Measurements from ENCODE around the gene EXOG. TPM values are rescaled to one million over a fixed set of nuclear protein-coding genes. Genes with fewer than 3 reads are reported as not detected.

The EXOG gene
- total RNA-seq, 1 donor from 2014 or later = 18.4 TPM

DNA sequence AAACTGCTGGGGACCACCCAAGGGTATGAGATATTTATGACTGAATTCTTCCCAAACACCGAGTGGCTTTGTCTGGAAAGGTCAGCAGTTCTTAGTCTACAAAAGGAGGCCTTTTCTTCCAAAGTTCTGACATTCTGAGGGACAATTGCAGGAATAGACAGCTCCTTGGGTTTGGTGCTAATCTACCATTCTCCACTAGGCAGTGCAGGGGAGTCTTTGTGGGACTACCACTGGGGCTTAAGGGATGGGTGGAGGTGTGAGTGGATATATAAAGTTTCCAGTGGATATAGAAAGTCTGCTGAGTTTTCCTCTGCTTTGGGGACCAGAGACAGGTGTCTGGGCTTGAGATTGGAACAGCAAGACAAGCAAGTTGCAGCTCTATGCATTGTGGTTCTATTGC lies 62.7 kb downstream of the EXOG start:
- no peak overlapping the region for H3K4me3 Mint-ChIP-seq (ENCODE audit: unreplicated experiment)
- H3K36me3 Mint-ChIP-seq (ENCODE audit: unreplicated experiment) = no peaks in the 10 kb centered on the region
- peaks cover 5% of the 10 kb centered on the region for H3K9me3 Mint-ChIP-seq (ENCODE audit: unreplicated experiment)
- no peak for DNase-seq (ENCODE audit: extremely low spot score, unreplicated experiment)
- H3K4me1 Mint-ChIP-seq (ENCODE audit: unreplicated experiment) = no peaks in the 10 kb centered on the region
- TF ChIP-seq, protein P1, sequence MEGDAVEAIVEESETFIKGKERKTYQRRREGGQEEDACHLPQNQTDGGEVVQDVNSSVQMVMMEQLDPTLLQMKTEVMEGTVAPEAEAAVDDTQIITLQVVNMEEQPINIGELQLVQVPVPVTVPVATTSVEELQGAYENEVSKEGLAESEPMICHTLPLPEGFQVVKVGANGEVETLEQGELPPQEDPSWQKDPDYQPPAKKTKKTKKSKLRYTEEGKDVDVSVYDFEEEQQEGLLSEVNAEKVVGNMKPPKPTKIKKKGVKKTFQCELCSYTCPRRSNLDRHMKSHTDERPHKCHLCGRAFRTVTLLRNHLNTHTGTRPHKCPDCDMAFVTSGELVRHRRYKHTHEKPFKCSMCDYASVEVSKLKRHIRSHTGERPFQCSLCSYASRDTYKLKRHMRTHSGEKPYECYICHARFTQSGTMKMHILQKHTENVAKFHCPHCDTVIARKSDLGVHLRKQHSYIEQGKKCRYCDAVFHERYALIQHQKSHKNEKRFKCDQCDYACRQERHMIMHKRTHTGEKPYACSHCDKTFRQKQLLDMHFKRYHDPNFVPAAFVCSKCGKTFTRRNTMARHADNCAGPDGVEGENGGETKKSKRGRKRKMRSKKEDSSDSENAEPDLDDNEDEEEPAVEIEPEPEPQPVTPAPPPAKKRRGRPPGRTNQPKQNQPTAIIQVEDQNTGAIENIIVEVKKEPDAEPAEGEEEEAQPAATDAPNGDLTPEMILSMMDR (IDR thresholded peaks at IDR 0.05) = no peak
- H3K27ac Mint-ChIP-seq (ENCODE audit: unreplicated experiment) = no peak overlapping the region
- H3K27me3 Mint-ChIP-seq (ENCODE audit: unreplicated experiment) = peaks cover 3% of the 10 kb centered on the region

GRCh38 chr3:38560284-38560683 lies 64.1 kb downstream of the EXOG start:
- H3K27me3 Mint-ChIP-seq (ENCODE audit: unreplicated experiment) = no peaks in the 10 kb centered on the region
- peak; percentile 78 for DNase-seq (ENCODE audit: extremely low spot score, unreplicated experiment)
- H3K36me3 Mint-ChIP-seq (ENCODE audit: unreplicated experiment) = no peaks in the 10 kb centered on the region
- no peaks in the 10 kb centered on the region for H3K4me1 Mint-ChIP-seq (ENCODE audit: unreplicated experiment)
- TF ChIP-seq, protein P1 (IDR thresholded peaks at IDR 0.05) = no peak
- no peak overlapping the region for H3K4me3 Mint-ChIP-seq (ENCODE audit: unreplicated experiment)
- H3K27ac Mint-ChIP-seq (ENCODE audit: unreplicated experiment) = no peak overlapping the region
- no peaks in the 10 kb centered on the region for H3K9me3 Mint-ChIP-seq (ENCODE audit: unreplicated experiment)

GRCh38 chr3:38560996-38561717 lies 65.0 kb downstream of the EXOG start:
- no peaks in the 10 kb centered on the region for H3K36me3 Mint-ChIP-seq (ENCODE audit: unreplicated experiment)
- DNase-seq (ENCODE audit: extremely low spot score, unreplicated experiment) = no peak
- no peak overlapping the region for H3K4me3 Mint-ChIP-seq (ENCODE audit: unreplicated experiment)
- no peaks in the 10 kb centered on the region for H3K27me3 Mint-ChIP-seq (ENCODE audit: unreplicated experiment)
- TF ChIP-seq, protein P1 (IDR thresholded peaks at IDR 0.05) = no peak
- no peak overlapping the region for H3K27ac Mint-ChIP-seq (ENCODE audit: unreplicated experiment)
- H3K9me3 Mint-ChIP-seq (ENCODE audit: unreplicated experiment) = no peaks in the 10 kb centered on the region
- no peaks in the 10 kb centered on the region for H3K4me1 Mint-ChIP-seq (ENCODE audit: unreplicated experiment)

DNA sequence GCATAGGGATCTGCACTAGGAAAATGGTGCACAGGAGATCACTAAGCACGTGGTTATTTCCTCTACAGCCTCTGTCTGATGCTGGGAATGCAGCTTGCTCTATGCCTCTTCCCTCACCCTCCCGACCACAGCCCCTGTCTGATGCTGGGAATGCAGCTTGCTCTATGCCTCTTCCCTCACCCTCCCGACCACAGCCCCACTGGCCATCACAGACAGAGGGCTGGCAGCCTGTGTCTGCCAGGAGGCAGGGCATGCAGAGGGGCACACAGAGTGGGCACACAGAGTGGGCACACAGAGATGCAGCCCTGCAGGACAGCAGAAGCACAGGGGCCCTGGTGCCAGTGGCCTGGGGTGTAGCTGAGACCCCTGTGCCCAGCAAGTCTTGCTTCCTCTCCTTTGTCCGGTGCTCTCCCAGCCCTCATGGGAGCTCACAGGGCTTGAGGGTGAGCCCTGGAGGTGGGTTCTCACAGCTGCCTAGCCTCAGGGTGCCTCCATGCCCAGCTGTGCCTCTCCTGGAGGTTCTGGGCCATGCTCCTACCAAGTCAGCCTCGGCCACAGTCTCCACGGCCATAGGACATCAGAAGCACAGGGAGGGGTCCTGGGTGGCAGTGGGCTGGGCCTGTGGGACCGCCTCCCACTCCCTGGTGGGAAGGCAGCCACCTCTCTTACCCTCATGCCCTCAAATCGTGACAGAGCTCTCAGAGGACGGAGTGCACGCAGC lies 65.8 kb downstream of the EXOG start:
- Mint-ChIP-seq H3K4me1 (ENCODE audit: unreplicated experiment) (no peaks in the 10 kb centered on the region), H3K27me3 (ENCODE audit: unreplicated experiment) (no peaks in the 10 kb centered on the region), H3K27ac (ENCODE audit: unreplicated experiment) (no peak overlapping the region), H3K4me3 (ENCODE audit: unreplicated experiment) (no peak overlapping the region), H3K36me3 (ENCODE audit: unreplicated experiment) (no peaks in the 10 kb centered on the region), H3K9me3 (ENCODE audit: unreplicated experiment) (no peaks in the 10 kb centered on the region)
- no peak for DNase-seq (ENCODE audit: extremely low spot score, unreplicated experiment)
- TF ChIP-seq, protein P1 (IDR thresholded peaks at IDR 0.05) = no peak

DNA sequence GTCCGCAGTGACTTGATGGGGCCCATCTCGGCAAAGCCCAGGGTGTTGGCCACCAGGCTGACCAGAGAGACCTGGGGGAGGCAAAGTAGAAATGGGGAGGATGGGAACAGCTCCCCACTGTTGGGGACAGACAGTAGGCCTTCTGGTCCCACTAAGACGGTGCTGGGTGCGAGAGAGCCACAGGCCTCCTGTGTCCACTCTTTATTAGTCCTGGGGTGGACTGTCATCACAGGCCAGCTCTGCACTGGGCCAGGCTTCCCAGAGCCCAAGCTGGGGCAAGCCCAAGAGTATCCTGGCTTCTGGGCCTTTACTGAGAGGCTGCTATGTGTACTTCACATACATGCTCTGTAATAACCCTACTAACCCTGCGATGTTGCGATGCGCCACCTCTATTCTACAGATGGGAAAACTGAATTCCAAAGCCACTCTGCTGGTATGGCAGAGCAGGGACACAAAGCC lies 66.4 kb downstream of the EXOG start:
- TF ChIP-seq, protein P1 (IDR thresholded peaks at IDR 0.05) = no peak
- H3K4me1 Mint-ChIP-seq (ENCODE audit: unreplicated experiment) = no peaks in the 10 kb centered on the region
- no peak for DNase-seq (ENCODE audit: extremely low spot score, unreplicated experiment)
- no peak overlapping the region for H3K27ac Mint-ChIP-seq (ENCODE audit: unreplicated experiment)
- no peaks in the 10 kb centered on the region for H3K27me3 Mint-ChIP-seq (ENCODE audit: unreplicated experiment)
- no peak overlapping the region for H3K4me3 Mint-ChIP-seq (ENCODE audit: unreplicated experiment)
- no peaks in the 10 kb centered on the region for H3K36me3 Mint-ChIP-seq (ENCODE audit: unreplicated experiment)
- no peaks in the 10 kb centered on the region for H3K9me3 Mint-ChIP-seq (ENCODE audit: unreplicated experiment)
